HepG2 (cell line): ENCODE data around the gene VPS25. TPM values are rescaled to one million over a fixed set of nuclear protein-coding genes. Genes with fewer than 3 reads are reported as not detected.

Experiments used
- ARNT ChIP-seq: fragments of 450-650 bp; IDR thresholded peaks from 2 replicates; pipeline ENCODE4 v1.6.1; 2017
- CAMTA2 ChIP-seq: sonication (generic); formaldehyde crosslinking; IDR thresholded peaks from 2 replicates; pipeline ENCODE4 v1.4.0; 2020; ENCODE audit warnings: mild to moderate bottlenecking, missing genetic modification reagents, borderline replicate concordance
- DMTF1 ChIP-seq: sonication (generic); formaldehyde crosslinking; IDR thresholded peaks from 2 replicates; pipeline ENCODE4 v1.4.0; 2020; ENCODE audit warnings: mild to moderate bottlenecking, missing genetic modification reagents
- HNRNPL ChIP-seq: fragments of 200-400 bp; formaldehyde crosslinking; IDR thresholded peaks from 2 replicates; pipeline ENCODE4 v1.6.1; 2017; ENCODE audit warnings: mild to moderate bottlenecking, low read depth, low read length
- MAF1 ChIP-seq: sonication (generic); formaldehyde crosslinking; IDR thresholded peaks from 2 replicates; pipeline ENCODE4 v1.5.0; 2020; ENCODE audit warnings: missing genetic modification reagents, borderline replicate concordance
- MED8 ChIP-seq: sonication (generic); formaldehyde crosslinking; IDR thresholded peaks from 2 replicates; pipeline ENCODE4 v1.8.1; 2023; ENCODE audit warnings: mild to moderate bottlenecking, missing genetic modification reagents; ENCODE audit not compliant: insufficient replicate concordance
- NCOA2 ChIP-seq: sonication (generic); formaldehyde crosslinking; IDR thresholded peaks from 2 replicates; pipeline ENCODE4 v1.8.0; 2022; ENCODE audit warnings: inconsistent platforms
- REST ChIP-seq, 2 experiments: IDR thresholded peaks; 2 replicates each; pipeline ENCODE4 v1.6.1; 2011 to 2012; ENCODE audit warnings: low read length in 2 of 2, borderline replicate concordance in 1 of 2, low read depth in 1 of 2, mild to moderate bottlenecking in 1 of 2, moderate library complexity in 1 of 2
- RXRA ChIP-seq: sonication (generic); formaldehyde crosslinking; IDR thresholded peaks from 2 replicates; pipeline ENCODE4 v1.5.1; 2020; ENCODE audit warnings: missing genetic modification reagents
- TCF12 ChIP-seq, 2 experiments: fragments of 450-650 bp in 1 of 2; sonication (generic) in 1 of 2; formaldehyde crosslinking in 1 of 2; IDR thresholded peaks; 2 replicates each; pipeline versions ENCODE4 v1.6.1 to v1.8.0; 2017 to 2022; ENCODE audit warnings: antibody characterized with exemption in 1 of 2, mild to moderate bottlenecking in 1 of 2, missing genetic modification reagents in 1 of 2, moderate library complexity in 1 of 2
- WIZ ChIP-seq: sonication (generic); formaldehyde crosslinking; IDR thresholded peaks from 2 replicates; pipeline ENCODE4 v1.5.1; 2020; ENCODE audit warnings: mild to moderate bottlenecking, missing genetic modification reagents
- ZIK1 ChIP-seq: sonication (generic); formaldehyde crosslinking; IDR thresholded peaks from 2 replicates; pipeline ENCODE4 v1.5.0; 2020; ENCODE audit warnings: mild to moderate bottlenecking, low read depth, missing genetic modification reagents, borderline replicate concordance
- ZNF430 ChIP-seq: sonication (generic); formaldehyde crosslinking; IDR thresholded peaks from 2 replicates; pipeline ENCODE4 v1.9.0; 2021; ENCODE audit warnings: mild to moderate bottlenecking, missing genetic modification reagents
- ZNF567 ChIP-seq: sonication (generic); formaldehyde crosslinking; IDR thresholded peaks from 2 replicates; pipeline ENCODE4 v1.8.1; 2023; ENCODE audit warnings: mild to moderate bottlenecking, missing genetic modification reagents, borderline replicate concordance
- polyA plus RNA-seq, 8 experiments: library from polyadenylated mRNA; depleted of rRNA in 3 of 8; stranded (reverse) in 7 of 8; unstranded in 1 of 8; fragments of >200 nt; fragmentation: Illumina TruSeq in 4 of 8; extraction: Trizol in 4 of 8; gene quantifications; 2 replicates each; pipeline versions ENCODE4 v1.2.1 to v1.2.3, GENCODE V29; 2011 to 2016; ENCODE audit warnings: low read depth in 4 of 8, missing spikeins in 1 of 8, mixed read lengths in 1 of 8; ENCODE audit not compliant: insufficient read depth in 1 of 8
- total RNA-seq, 5 experiments: library from RNA; depleted of rRNA; stranded (reverse); fragments of >200 nt; fragmentation: Illumina TruSeq; extraction: Trizol; gene quantifications; 2 replicates each; pipeline ENCODE4 v1.2.3, GENCODE V29; 2016; ENCODE audit warnings: low read depth in 1 of 5
- TF ChIP-seq, protein P1 (sequence below): sonication (generic); formaldehyde crosslinking; IDR thresholded peaks from 2 replicates; pipeline ENCODE4 v1.5.0; 2020; ENCODE audit warnings: mild to moderate bottlenecking, missing genetic modification reagents
- TF ChIP-seq, protein P2 (sequence below): sonication (generic); formaldehyde crosslinking; IDR thresholded peaks from 2 replicates; pipeline ENCODE4 v1.8.1; 2023; ENCODE audit warnings: mild to moderate bottlenecking, moderate library complexity, missing genetic modification reagents

Gene VPS25
- total and polyA plus RNA-seq, 2 of the 13 experiments (the other 11 are each of a cell fraction or from before 2014, with no cell fraction given): 161 to 249 TPM

DNA sequence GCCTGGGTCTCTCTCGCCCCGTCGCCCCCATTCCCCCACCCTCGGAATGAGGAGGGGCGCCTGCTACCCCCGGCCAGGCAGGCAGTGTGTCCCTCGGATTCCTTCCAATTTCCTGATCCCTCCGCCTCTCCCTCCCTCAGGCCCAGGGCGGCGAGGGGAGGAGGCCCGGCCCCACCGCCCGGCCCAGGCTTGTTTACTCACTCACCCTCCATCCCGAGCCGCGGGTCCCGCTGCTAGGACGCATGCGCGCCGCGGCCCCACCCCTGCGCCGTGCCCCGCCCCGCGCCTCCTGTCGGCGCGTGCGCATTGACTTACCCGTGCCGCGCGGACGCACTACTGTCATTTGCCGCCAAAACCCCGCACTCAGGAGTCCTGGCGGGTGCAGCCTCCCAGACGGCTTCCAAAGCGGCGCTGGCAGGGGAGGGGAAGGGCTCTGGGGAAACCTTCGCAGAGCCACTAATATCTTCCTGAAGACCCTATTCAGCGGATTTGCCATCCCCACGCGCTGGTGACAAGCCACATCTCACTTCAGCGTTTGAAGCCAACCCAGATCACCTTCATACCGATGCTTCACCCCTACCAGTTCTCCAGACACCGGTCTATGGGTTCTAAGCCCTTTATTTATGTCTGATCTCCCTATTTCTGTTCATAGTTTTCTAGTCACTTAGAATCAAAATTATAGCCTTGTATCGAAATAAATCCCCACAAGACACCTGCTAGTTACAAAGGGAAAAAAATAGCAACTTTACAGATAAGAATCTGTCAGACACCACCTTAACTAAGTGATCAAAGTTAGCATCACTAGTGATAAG, 28.2 kb upstream of the VPS25 start, which contains the start of gene EZH1 (continued):
- TF ChIP-seq REST (IDR thresholded peaks at IDR 0.05; ENCODE audit: borderline replicate concordance in 1 of 2, low read depth in 1 of 2, low read length in 2 of 2) (peak in 1 of 2 experiments; percentile 42; a peak in 1 of 4 replicates), ZNF567 (CRISPR knock-in tag) (peak; percentile 78; the same call in 1 of the 2 replicates), HNRNPL (0 out of 2 replicates have a peak, but pooled peaks have one; percentile 11), ZNF430 (CRISPR knock-in tag) (peak; percentile 95), NCOA2 (CRISPR knock-in tag) (peak; percentile 56), WIZ (0 out of 2 replicates have a peak, but pooled peaks have one; percentile 17), RXRA (peak; percentile 60; the same call in 1 of the 2 replicates), MAF1 (CRISPR knock-in tag) (peak; percentile 71), ZIK1 (CRISPR knock-in tag) (peak; percentile 91), CAMTA2 (CRISPR knock-in tag) (no peak), TCF12 (IDR thresholded peaks at IDR 0.05) (no peak), TCF12 (CRISPR knock-in tag; IDR thresholded peaks at IDR 0.05) (no peak), MED8 (CRISPR knock-in tag) (peak; percentile 73), ARNT (no peak), DMTF1 (CRISPR knock-in tag) (peak; percentile 74; the same call in 1 of the 2 replicates)
- TF ChIP-seq, protein P1, sequence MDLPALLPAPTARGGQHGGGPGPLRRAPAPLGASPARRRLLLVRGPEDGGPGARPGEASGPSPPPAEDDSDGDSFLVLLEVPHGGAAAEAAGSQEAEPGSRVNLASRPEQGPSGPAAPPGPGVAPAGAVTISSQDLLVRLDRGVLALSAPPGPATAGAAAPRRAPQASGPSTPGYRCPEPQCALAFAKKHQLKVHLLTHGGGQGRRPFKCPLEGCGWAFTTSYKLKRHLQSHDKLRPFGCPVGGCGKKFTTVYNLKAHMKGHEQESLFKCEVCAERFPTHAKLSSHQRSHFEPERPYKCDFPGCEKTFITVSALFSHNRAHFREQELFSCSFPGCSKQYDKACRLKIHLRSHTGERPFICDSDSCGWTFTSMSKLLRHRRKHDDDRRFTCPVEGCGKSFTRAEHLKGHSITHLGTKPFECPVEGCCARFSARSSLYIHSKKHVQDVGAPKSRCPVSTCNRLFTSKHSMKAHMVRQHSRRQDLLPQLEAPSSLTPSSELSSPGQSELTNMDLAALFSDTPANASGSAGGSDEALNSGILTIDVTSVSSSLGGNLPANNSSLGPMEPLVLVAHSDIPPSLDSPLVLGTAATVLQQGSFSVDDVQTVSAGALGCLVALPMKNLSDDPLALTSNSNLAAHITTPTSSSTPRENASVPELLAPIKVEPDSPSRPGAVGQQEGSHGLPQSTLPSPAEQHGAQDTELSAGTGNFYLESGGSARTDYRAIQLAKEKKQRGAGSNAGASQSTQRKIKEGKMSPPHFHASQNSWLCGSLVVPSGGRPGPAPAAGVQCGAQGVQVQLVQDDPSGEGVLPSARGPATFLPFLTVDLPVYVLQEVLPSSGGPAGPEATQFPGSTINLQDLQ: peak; percentile 92
- TF ChIP-seq, protein P2, sequence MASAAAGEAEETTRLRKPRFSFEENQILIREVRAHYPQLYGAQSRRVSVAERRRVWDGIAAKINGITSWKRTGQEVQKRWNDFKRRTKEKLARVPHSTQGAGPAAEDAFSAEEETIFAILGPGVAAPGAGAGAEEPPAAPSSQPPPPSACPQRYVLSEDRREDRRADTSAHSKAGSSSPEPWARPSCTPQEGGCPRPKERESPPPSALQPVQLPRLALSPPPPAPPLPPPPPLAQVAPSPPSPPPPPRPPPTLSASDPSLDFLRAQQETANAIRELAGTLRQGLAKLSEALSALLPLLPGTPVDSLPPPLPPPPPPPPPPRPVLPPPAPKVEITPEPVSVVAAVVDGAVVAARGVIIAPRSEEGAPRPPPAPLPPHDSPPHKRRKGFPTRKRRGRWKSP: peak; percentile 89; the same call in 1 of the 2 replicates
